GM10266 (cell line): ENCODE data around the gene CD58.

Source experiments
- DNase-seq: peaks from one replicate; pipeline ENCODE4 v3.0.0; 2012; ENCODE audit errors: extremely low spot score
- TF ChIP-seq, protein P1 (sequence below): IDR thresholded peaks from 2 replicates; pipeline ENCODE4 v1.5.1; 2012; ENCODE audit warnings: mild to moderate bottlenecking, low read depth; ENCODE audit not compliant: control insufficient read depth, insufficient read depth; ENCODE audit errors: missing control alignments

The CD58 gene

GRCh38 chr1:116474921-116475849, 95.6 kb downstream of the CD58 start:
- DNase-seq: no peak

DNA sequence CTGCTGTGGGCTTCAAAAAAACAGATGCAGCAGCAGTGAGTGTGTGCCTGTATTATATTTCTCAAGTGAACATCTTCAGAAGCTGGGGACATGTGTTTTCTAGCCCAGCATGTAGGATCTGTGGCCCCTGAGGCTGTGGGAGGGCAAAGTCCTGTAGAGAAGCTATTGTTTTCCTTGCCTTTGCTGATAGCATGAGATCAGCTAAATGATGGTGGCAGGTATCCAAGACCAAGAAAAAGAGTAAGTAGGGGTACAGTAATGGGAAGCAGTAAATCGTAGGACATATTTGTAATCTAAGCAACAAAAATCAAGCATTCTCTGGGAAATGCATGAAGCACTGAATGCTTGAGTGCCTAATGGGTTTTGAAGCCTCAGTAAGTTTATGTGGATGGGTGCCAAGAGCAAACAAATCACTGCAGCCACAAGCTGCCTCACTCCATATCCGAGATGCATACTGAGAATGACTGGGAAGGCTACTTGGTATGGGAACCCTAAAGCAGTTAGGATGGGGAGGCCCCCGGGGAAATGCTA, 98.3 kb downstream of the CD58 start:
- TF ChIP-seq, protein P1, sequence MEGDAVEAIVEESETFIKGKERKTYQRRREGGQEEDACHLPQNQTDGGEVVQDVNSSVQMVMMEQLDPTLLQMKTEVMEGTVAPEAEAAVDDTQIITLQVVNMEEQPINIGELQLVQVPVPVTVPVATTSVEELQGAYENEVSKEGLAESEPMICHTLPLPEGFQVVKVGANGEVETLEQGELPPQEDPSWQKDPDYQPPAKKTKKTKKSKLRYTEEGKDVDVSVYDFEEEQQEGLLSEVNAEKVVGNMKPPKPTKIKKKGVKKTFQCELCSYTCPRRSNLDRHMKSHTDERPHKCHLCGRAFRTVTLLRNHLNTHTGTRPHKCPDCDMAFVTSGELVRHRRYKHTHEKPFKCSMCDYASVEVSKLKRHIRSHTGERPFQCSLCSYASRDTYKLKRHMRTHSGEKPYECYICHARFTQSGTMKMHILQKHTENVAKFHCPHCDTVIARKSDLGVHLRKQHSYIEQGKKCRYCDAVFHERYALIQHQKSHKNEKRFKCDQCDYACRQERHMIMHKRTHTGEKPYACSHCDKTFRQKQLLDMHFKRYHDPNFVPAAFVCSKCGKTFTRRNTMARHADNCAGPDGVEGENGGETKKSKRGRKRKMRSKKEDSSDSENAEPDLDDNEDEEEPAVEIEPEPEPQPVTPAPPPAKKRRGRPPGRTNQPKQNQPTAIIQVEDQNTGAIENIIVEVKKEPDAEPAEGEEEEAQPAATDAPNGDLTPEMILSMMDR: no peak
- no peak for DNase-seq

More at GRCh38 chr1:116474921-116475849, 95.6 kb downstream of the CD58 start:
- TF ChIP-seq, protein P1: no peak

- TF ChIP-seq, protein P1: no peak
- DNase-seq: no peak
Observed at GRCh38 chr1:116471241-116471640, 99.6 kb downstream of the CD58 start.

DNA sequence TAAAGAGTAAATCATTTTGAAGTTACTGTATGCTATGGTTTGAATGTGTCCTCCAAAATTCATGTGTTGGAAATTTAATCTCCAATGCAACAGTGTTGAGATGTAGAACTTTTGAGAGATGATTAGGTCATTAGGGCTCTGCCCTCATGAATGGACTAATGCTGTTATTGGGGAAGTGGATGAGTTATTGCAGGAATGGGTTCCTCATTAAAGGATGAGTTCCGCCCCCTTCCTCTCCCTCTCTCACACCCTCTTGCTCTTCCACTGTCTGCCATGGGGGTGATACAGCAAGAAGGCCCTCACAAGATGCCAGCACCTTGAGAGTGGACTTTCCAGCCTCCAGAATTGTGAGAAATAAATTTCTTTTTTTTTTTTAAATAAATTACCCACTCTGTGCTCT, 100.2 kb downstream of the CD58 start:
- no peak for DNase-seq
- TF ChIP-seq, protein P1: no peak

- no peak for DNase-seq
- TF ChIP-seq, protein P1: no peak
Observed at GRCh38 chr1:116466810-116467557, 103.8 kb downstream of the CD58 start.

DNA sequence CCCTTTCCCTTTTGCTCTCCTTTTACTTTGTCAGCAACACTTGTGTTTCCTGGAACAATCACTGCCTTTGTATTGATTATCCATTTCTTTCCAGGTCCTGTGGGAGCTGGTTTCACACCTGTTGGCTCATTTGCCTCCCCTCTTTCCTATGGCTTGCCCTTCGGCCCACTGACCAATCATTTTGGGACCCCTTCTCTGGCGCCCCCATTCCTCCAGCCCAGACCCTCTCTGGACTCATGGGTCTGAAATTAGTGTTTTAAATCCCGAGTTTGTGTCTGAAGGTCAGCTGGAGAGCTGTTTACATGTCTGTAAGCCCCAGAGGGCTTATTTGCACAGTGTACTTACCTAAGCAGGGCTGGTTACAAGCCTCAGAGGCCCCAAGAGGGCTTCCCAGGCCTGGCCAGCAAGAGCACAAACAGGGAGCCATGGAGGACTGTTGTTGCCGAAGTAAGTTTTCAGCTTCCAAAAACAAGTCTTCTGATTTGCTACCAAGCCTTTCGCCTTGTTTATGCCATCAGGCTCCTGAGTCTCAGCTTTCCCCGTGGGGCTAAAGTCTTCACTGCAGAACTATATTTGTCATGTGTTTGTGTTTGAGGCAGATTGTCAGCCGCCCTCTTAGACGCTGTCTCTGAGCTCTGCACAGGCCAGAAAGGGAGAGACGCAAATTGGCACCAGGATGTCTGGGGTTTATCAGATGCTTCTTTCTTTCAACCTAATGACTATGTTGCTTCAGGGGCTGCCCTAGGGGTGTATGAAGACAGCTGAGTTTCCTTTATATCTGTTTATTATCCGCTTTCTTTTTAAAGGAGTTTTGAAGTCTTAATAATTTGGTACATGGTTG, 104.8 kb downstream of the CD58 start:
- DNase-seq: no peak
- TF ChIP-seq, protein P1: no peak
